H1 (cell line): ENCODE results near the gene DIPK2A. TPM values are rescaled to one million over a fixed set of nuclear protein-coding genes. Genes with fewer than 3 reads are reported as not detected.

Source experiments
- CHD7 ChIP-seq: fragments of 300-600 bp; sonication (generic); IDR thresholded peaks from 2 replicates; pipeline ENCODE4 v1.7.1; 2012; ENCODE audit warnings: low read length, moderate library complexity, mild to moderate bottlenecking, inconsistent platforms; ENCODE audit not compliant: insufficient replicate concordance
- RFX5 ChIP-seq: IDR thresholded peaks from 2 replicates; pipeline ENCODE4 v1.6.1; 2011; ENCODE audit warnings: low read depth, low read length, improper control_type of control experiment, borderline replicate concordance
- polyA plus RNA-seq, 7 experiments: library from polyadenylated mRNA; depleted of rRNA in 3 of 7; stranded (reverse) in 5 of 7; unstranded in 2 of 7; fragments of >200 nt in 5 of 7; fragments of 200-250 nt in 2 of 7; gene quantifications; 1 replicate in 5 of 7; 2 replicates in 1 of 7; 4 replicates in 1 of 7; pipeline versions ENCODE4 v1.2.1 to v1.2.3, GENCODE V29; 2011 to 2013; ENCODE audit warnings: missing spikeins in 2 of 7, mixed read lengths in 2 of 7
- total RNA-seq: library from RNA; stranded (reverse); fragmentation: NEBNext Ultra II Directional; extraction: Animal tissue kit (Norgen Biotek cat#: 25700); gene quantifications from 2 replicates; pipeline ENCODE4 v1.2.1, GENCODE V29; 2021

DIPK2A gene
- total and polyA plus RNA-seq, 2 of the 8 experiments (the other 6 are each of a cell fraction or from before 2014, with no cell fraction given), result 18.4 to 28.7 TPM

- TF ChIP-seq CHD7, result no peak
- no peak for TF ChIP-seq RFX5
Observed at GRCh38 chr3:144010371-144010770, 38.7 kb downstream of the DIPK2A start (continued).
